ENCODE measurements around the gene ASB4.
"Not testable (repeated sequence)": the region's sequence is repeated elsewhere in the genome, so short reads cannot be mapped to it uniquely, and the experiment has no call there.

DNA sequence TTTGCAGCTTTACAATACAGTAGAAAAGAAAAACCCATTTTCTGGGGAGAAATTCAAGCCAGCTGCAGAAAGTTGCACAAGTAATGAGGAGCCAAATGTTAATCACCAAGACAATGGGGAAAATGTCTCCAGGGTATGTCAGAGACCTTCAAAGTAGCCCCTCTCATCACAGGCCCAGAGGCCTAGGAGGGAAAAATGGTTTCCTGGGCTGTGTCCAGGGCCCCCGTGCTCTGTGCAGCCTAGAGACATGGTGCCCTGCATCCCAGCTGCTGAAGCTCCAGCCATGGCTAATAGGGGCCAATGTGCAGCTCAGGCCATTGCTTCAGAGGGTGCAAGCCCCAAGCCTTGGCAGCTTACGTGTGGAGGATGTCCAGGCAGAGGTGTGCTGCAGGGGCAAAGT, 25.1 kb upstream of the ASB4 start:
- not testable (repeated sequence) for TF ChIP-seq POLR2A (IDR thresholded peaks at IDR 0.05; ENCODE audit: low read length); GATA1 (IDR thresholded peaks at IDR 0.05; ENCODE audit: low read depth, low read length)
